HG03175 (cell line): Measurements from ENCODE around the gene B4GALNT4.
"Not testable (repeated sequence)": the region's sequence is repeated elsewhere in the genome, so short reads cannot be mapped to it uniquely, and the experiment has no call there.

Experiments used
- ATAC-seq: cut with Tn5 transposase; IDR thresholded peaks from one replicate; pipeline ENCODE4 v1.9.1; 2021; ENCODE audit warnings: mild to moderate bottlenecking, moderate library complexity; ENCODE audit not compliant: unreplicated experiment

The B4GALNT4 gene

GRCh38 chr11:373716-374551, 4.6 kb downstream of the B4GALNT4 start:
- no peak for ATAC-seq

GRCh38 chr11:375065-376025, 6.0 kb downstream of the B4GALNT4 start:
- no peak for ATAC-seq

GRCh38 chr11:376531-377173, 7.4 kb downstream of the B4GALNT4 start:
- no peak for ATAC-seq

- ATAC-seq, result no peak
These were observed 8.0 kb downstream of the B4GALNT4 start for GRCh38 chr11:377174-377865.

- ATAC-seq, result no peak
These were observed 8.7 kb downstream of the B4GALNT4 start for GRCh38 chr11:377883-378500.

GRCh38 chr11:379205-380094, 10.2 kb downstream of the B4GALNT4 start:
- ATAC-seq, result no peak

- no peak for ATAC-seq
These were observed 10.8 kb downstream of the B4GALNT4 start for GRCh38 chr11:380095-380480.

- ATAC-seq, result no peak
These were observed 11.2 kb downstream of the B4GALNT4 start for GRCh38 chr11:380491-380890.

- no peak for ATAC-seq
These were observed 11.7 kb downstream of the B4GALNT4 start for GRCh38 chr11:380996-381395.

- no peak for ATAC-seq
These were observed 12.3 kb downstream of the B4GALNT4 start for GRCh38 chr11:381501-382072.

- ATAC-seq, result no peak
These were observed 12.9 kb downstream of the B4GALNT4 start for GRCh38 chr11:382081-382629.

- no peak for ATAC-seq
These were observed 14.1 kb downstream of the B4GALNT4 start for GRCh38 chr11:383431-383830.

- no peak for ATAC-seq
These were observed 15.2 kb downstream of the B4GALNT4 start for GRCh38 chr11:384511-384910.

- no peak for ATAC-seq
These were observed 16.5 kb downstream of the B4GALNT4 start for GRCh38 chr11:385594-386351.

GRCh38 chr11:386483-386882, 17.2 kb downstream of the B4GALNT4 start:
- ATAC-seq, result no peak

GRCh38 chr11:387193-387793, 18.0 kb downstream of the B4GALNT4 start:
- ATAC-seq, result no peak

- ATAC-seq, result not testable (repeated sequence)
These were observed 20.1 kb downstream of the B4GALNT4 start for GRCh38 chr11:389369-389768.
